Measurements from ENCODE around the gene GPATCH4. TPM values are rescaled to one million over a fixed set of nuclear protein-coding genes. Genes with fewer than 3 reads are reported as not detected.

The GPATCH4 gene
- total and polyA plus RNA-seq, 4 donors = 7.6 to 23.6 (median 16.3) TPM

- H3K4me1 ChIP-seq (ENCODE audit: control insufficient read depth in 4 of 4, insufficient read depth in 4 of 4, low read length in 3 of 4) = no peaks in the 10 kb centered on the region
- no peak overlapping the region for H3K27ac ChIP-seq (ENCODE audit: low read depth in 1 of 2, low read length in 2 of 2)
- H3K36me3 ChIP-seq (ENCODE audit: control insufficient read depth in 4 of 4, insufficient read depth in 3 of 4, low read depth in 1 of 4, low read length in 3 of 4) = no peaks in the 10 kb centered on the region
- H3K9ac ChIP-seq (ENCODE audit: low read depth in 1 of 2, low read length in 2 of 2) = no peak overlapping the region
- no peaks in the 10 kb centered on the region for H3K27me3 ChIP-seq (ENCODE audit: control insufficient read depth in 4 of 4, insufficient read depth in 4 of 4, low read length in 3 of 4)
- no peaks in the 10 kb centered on the region for H3K9me3 ChIP-seq (ENCODE audit: control insufficient read depth in 4 of 4, low read length in 3 of 4)
- WGBS = 97% methylated on average over 4 of the region's 4 CpGs
- H3K4me3 ChIP-seq (ENCODE audit: low read depth in 1 of 3, low read length in 3 of 3) = no peak overlapping the region
- DNase-seq (ENCODE audit: low spot score) = no peak
- no peak for TF ChIP-seq HNF4A (conservative IDR thresholded peaks at IDR 0.05)
Observed at GRCh38 chr1:156547434-156547833, 53.8 kb downstream of the GPATCH4 start.

- no peak overlapping the region for H3K9ac ChIP-seq (ENCODE audit: low read depth in 1 of 2, low read length in 2 of 2)
- H3K36me3 ChIP-seq (ENCODE audit: control insufficient read depth in 4 of 4, insufficient read depth in 3 of 4, low read depth in 1 of 4, low read length in 3 of 4) = no peaks in the 10 kb centered on the region
- H3K9me3 ChIP-seq (ENCODE audit: control insufficient read depth in 4 of 4, low read length in 3 of 4) = no peaks in the 10 kb centered on the region
- no peak overlapping the region for H3K4me3 ChIP-seq (ENCODE audit: low read depth in 1 of 3, low read length in 3 of 3)
- no peaks in the 10 kb centered on the region for H3K4me1 ChIP-seq (ENCODE audit: control insufficient read depth in 4 of 4, insufficient read depth in 4 of 4, low read length in 3 of 4)
- H3K27me3 ChIP-seq (ENCODE audit: control insufficient read depth in 4 of 4, insufficient read depth in 4 of 4, low read length in 3 of 4) = no peaks in the 10 kb centered on the region
- DNase-seq (ENCODE audit: low spot score) = no peak
- WGBS = 97% methylated on average over 3 of the region's 3 CpGs
- TF ChIP-seq ATF3 (IDR thresholded peaks at IDR 0.05) = no peak
- no peak for TF ChIP-seq YY1 (IDR thresholded peaks at IDR 0.05)
- TF ChIP-seq JUND (IDR thresholded peaks at IDR 0.05) = no peak
- TF ChIP-seq ZBTB33 (IDR thresholded peaks at IDR 0.05) = no peak
- TF ChIP-seq HNF4G (IDR thresholded peaks at IDR 0.05) = no peak
- TF ChIP-seq NR2F2 (IDR thresholded peaks at IDR 0.05) = no peak
- no peak for TF ChIP-seq SP1 (IDR thresholded peaks at IDR 0.05)
- no peak for TF ChIP-seq REST (IDR thresholded peaks at IDR 0.05)
- no peak for TF ChIP-seq HNF4A (conservative IDR thresholded peaks at IDR 0.05)
- no peak for TF ChIP-seq MAX (IDR thresholded peaks at IDR 0.05)
- TF ChIP-seq CTCF (IDR thresholded peaks at IDR 0.05; ENCODE audit: low read depth, low read length, missing input control) = no peak
- TF ChIP-seq GABPA (IDR thresholded peaks at IDR 0.05 in 1 of 2, conservative IDR thresholded peaks at IDR 0.05 in 1 of 2) = no peak
- TF ChIP-seq TAF1 (conservative IDR thresholded peaks at IDR 0.05) = no peak
- no peak overlapping the region for H3K27ac ChIP-seq (ENCODE audit: low read depth in 1 of 2, low read length in 2 of 2)
Observed at GRCh38 chr1:156546267-156546666, 55.0 kb downstream of the GPATCH4 start.

Data from liver (tissue), 9 donors.